HG03159 (cell line): ENCODE results near the gene SERPINI1.
"Not testable (repeated sequence)": the region's sequence is repeated elsewhere in the genome, so short reads cannot be mapped to it uniquely, and the experiment has no call there.

ENCODE experiments used
- ATAC-seq: cut with Tn5 transposase; IDR thresholded peaks from one replicate; pipeline ENCODE4 v1.9.1; 2021; ENCODE audit warnings: mild to moderate bottlenecking, moderate library complexity; ENCODE audit not compliant: unreplicated experiment

Gene SERPINI1

GRCh38 chr3:167783781-167784180 is 48.3 kb downstream of the SERPINI1 start:
- no peak for ATAC-seq

GRCh38 chr3:167785790-167786189 is 50.3 kb downstream of the SERPINI1 start:
- ATAC-seq = no peak

GRCh38 chr3:167787440-167787839 is 51.9 kb downstream of the SERPINI1 start:
- no peak for ATAC-seq

- peak; percentile 84 for ATAC-seq
These were observed 62.9 kb downstream of the SERPINI1 start for GRCh38 chr3:167798443-167798842.

- no peak for ATAC-seq
These were observed 73.4 kb downstream of the SERPINI1 start for GRCh38 chr3:167808910-167809309.

GRCh38 chr3:167810236-167810635 is 74.7 kb downstream of the SERPINI1 start:
- no peak for ATAC-seq

- no peak for ATAC-seq
These were observed 75.5 kb downstream of the SERPINI1 start for GRCh38 chr3:167811031-167811430.

- no peak for ATAC-seq
These were observed 77.9 kb downstream of the SERPINI1 start for GRCh38 chr3:167813169-167814123.

- ATAC-seq = no peak
These were observed 79.0 kb downstream of the SERPINI1 start for GRCh38 chr3:167814441-167814951.

GRCh38 chr3:167816953-167817352 is 81.4 kb downstream of the SERPINI1 start:
- no peak for ATAC-seq

- ATAC-seq = no peak
These were observed 84.8 kb downstream of the SERPINI1 start for GRCh38 chr3:167820102-167820865.

GRCh38 chr3:167821248-167821805 is 85.8 kb downstream of the SERPINI1 start:
- no peak for ATAC-seq

GRCh38 chr3:167823738-167824137 is 88.2 kb downstream of the SERPINI1 start:
- ATAC-seq = no peak

- ATAC-seq = not testable (repeated sequence)
These were observed 92.1 kb downstream of the SERPINI1 start for GRCh38 chr3:167827588-167827987.

- no peak for ATAC-seq
These were observed 93.5 kb downstream of the SERPINI1 start for GRCh38 chr3:167829071-167829470.

- peak; percentile 56 for ATAC-seq
These were observed 94.5 kb downstream of the SERPINI1 start for GRCh38 chr3:167830007-167830406.

GRCh38 chr3:167835359-167835758 is 99.8 kb downstream of the SERPINI1 start:
- no peak for ATAC-seq

GRCh38 chr3:167835953-167836352 is 100.4 kb downstream of the SERPINI1 start:
- no peak for ATAC-seq

- ATAC-seq = no peak
These were observed 101.9 kb downstream of the SERPINI1 start for GRCh38 chr3:167837466-167837865.

- no peak for ATAC-seq
These were observed 104.1 kb downstream of the SERPINI1 start for GRCh38 chr3:167839460-167840134.

GRCh38 chr3:167840247-167840646 is 104.7 kb downstream of the SERPINI1 start:
- ATAC-seq = no peak
